H1 (cell line): ENCODE measurements around the gene COL8A1. TPM values are rescaled to one million over a fixed set of nuclear protein-coding genes. Genes with fewer than 3 reads are reported as not detected.

Source experiments
- CTCF ChIA-PET: fragments of 300-600 bp; sonication (Branson Sonifier 250); formaldehyde crosslinking; loops from one replicate; lab custom pipeline; 2021; ENCODE audit not compliant: partially characterized antibody; lab: Charles Lee
- POLR2A ChIA-PET: fragments of 300-600 bp; sonication (Branson Sonifier 250); formaldehyde crosslinking; loops from one replicate; lab custom pipeline; 2021; ENCODE audit warnings: inconsistent platforms; ENCODE audit not compliant: partially characterized antibody; lab: Charles Lee
- DNase-seq, 2 experiments: peaks; one replicate each; pipeline versions ENCODE4 v3.0.0 to v3.0.0-alpha.2; 2010 to 2022; ENCODE audit warnings: low spot score in 2 of 2, low read depth in 1 of 2, mixed read lengths in 1 of 2
- FAIRE-seq: peaks from 2 replicates; lab custom pipeline; 2011; peaks lifted over from hg19 to GRCh38; lab: Jason Lieb, UNC
- H2AFZ ChIP-seq: 2 replicates; pipeline ENCODE4 v1.8.1; 2012; ENCODE audit warnings: low read length, inconsistent platforms
- H2AK5ac ChIP-seq: 2 replicates; pipeline ENCODE4 v1.6.1; 2013; ENCODE audit warnings: low read depth, low read length
- H2BK120ac ChIP-seq: replicated peaks from 2 replicates; pipeline ENCODE3; 2013; ENCODE audit warnings: low read depth, low read length, inconsistent platforms
- H2BK12ac ChIP-seq: 2 replicates; pipeline ENCODE4 v1.6.1; 2013; ENCODE audit warnings: low read depth, low read length
- H2BK15ac ChIP-seq: 2 replicates; pipeline ENCODE4 v1.6.1; 2013; ENCODE audit warnings: low read length
- H2BK20ac ChIP-seq: 2 replicates; pipeline ENCODE4 v1.6.1; 2013; ENCODE audit warnings: low read length
- H2BK5ac ChIP-seq: 2 replicates; pipeline ENCODE4 v1.6.1; 2013; ENCODE audit warnings: low read depth, low read length
- H3K14ac ChIP-seq: 2 replicates; pipeline ENCODE4 v1.6.1; 2013; ENCODE audit warnings: inconsistent platforms; ENCODE audit not compliant: insufficient read length
- H3K18ac ChIP-seq: 2 replicates; pipeline ENCODE4 v1.6.1; 2013; ENCODE audit warnings: low read length; ENCODE audit errors: extremely low read depth
- H3K23ac ChIP-seq: 2 replicates; pipeline ENCODE4 v1.6.1; 2013; ENCODE audit warnings: inconsistent platforms; ENCODE audit not compliant: insufficient read length
- H3K23me2 ChIP-seq: 2 replicates; pipeline ENCODE4 v1.6.1; 2013; ENCODE audit warnings: low read depth, low read length
- H3K27ac ChIP-seq: 2 replicates; pipeline ENCODE4 v1.6.1; 2011; ENCODE audit warnings: low read depth, low read length, inconsistent platforms
- H3K27me3 ChIP-seq, 4 experiments: replicated peaks in 1 of 4; 1 replicate in 1 of 4; 2 replicates in 3 of 4; pipeline versions ENCODE4 v1.6.1 to v1.8.1; 2011 to 2013; ENCODE audit warnings: low read length in 3 of 4, mild to moderate bottlenecking in 3 of 4, inconsistent platforms in 2 of 4, mixed read lengths in 2 of 4, moderate library complexity in 1 of 4; ENCODE audit not compliant: control insufficient read depth in 3 of 4, insufficient read depth in 3 of 4; ENCODE audit errors: extremely low read depth in 1 of 4
- H3K36me3 ChIP-seq, 4 experiments: 2 replicates each; pipeline versions ENCODE4 v1.6.1 to v1.8.1; 2011 to 2013; ENCODE audit warnings: mild to moderate bottlenecking in 4 of 4, low read length in 3 of 4, moderate library complexity in 2 of 4, control low read depth in 1 of 4, inconsistent platforms in 1 of 4; ENCODE audit not compliant: insufficient read depth in 4 of 4, control insufficient read depth in 2 of 4
- H3K4ac ChIP-seq: replicated peaks from 2 replicates; pipeline ENCODE3; 2013; ENCODE audit warnings: low read length, low read depth, mixed read lengths, inconsistent platforms; ENCODE audit not compliant: insufficient read length
- H3K4me1 ChIP-seq, 4 experiments: replicated peaks in 1 of 4; 1 replicate in 1 of 4; 2 replicates in 3 of 4; pipeline versions ENCODE4 v1.6.1 to v1.8.1; 2011 to 2013; ENCODE audit warnings: low read length in 3 of 4, inconsistent platforms in 2 of 4, mixed read lengths in 1 of 4; ENCODE audit not compliant: insufficient read depth in 4 of 4, control insufficient read depth in 3 of 4
- H3K4me2 ChIP-seq, 2 experiments: 2 replicates each; pipeline versions ENCODE4 v1.6.1 to v1.8.1; 2011 to 2013; ENCODE audit warnings: low read depth in 2 of 2, low read length in 2 of 2, control low read depth in 1 of 2, inconsistent platforms in 1 of 2, mild to moderate bottlenecking in 1 of 2; ENCODE audit not compliant: insufficient read depth in 1 of 2
- H3K4me3 ChIP-seq, 4 experiments: fragments of 200-600, 300-600 bp in 1 of 4; sonication (generic), shearing (Covaris generic), sonication (Bioruptor Twin) in 1 of 4; 2 replicates each; pipeline versions ENCODE4 v1.5.1 to v1.8.1; 2011 to 2016; ENCODE audit warnings: low read length in 4 of 4, low read depth in 3 of 4, control low read depth in 2 of 4, inconsistent platforms in 2 of 4, mild to moderate bottlenecking in 2 of 4, mixed read lengths in 1 of 4, moderate library complexity in 1 of 4; ENCODE audit not compliant: insufficient read depth in 2 of 4; ENCODE audit errors: extremely low read depth in 1 of 4
- H3K56ac ChIP-seq: replicated peaks from 2 replicates; pipeline ENCODE3; 2013; ENCODE audit warnings: low read depth, mild to moderate bottlenecking, mixed read lengths, low read length, inconsistent platforms; ENCODE audit not compliant: insufficient read length
- H3K79me1 ChIP-seq: 2 replicates; pipeline ENCODE4 v1.6.1; 2013; ENCODE audit warnings: low read depth, low read length, control low read depth
- H3K79me2 ChIP-seq, 2 experiments: 2 replicates each; pipeline versions ENCODE4 v1.6.1 to v1.8.1; 2012 to 2013; ENCODE audit warnings: low read length in 2 of 2, mild to moderate bottlenecking in 2 of 2, inconsistent platforms in 1 of 2; ENCODE audit not compliant: insufficient read depth in 2 of 2, control insufficient read depth in 1 of 2
- H3K9ac ChIP-seq, 4 experiments: replicated peaks in 1 of 4; 1 replicate in 1 of 4; 2 replicates in 3 of 4; pipeline versions ENCODE4 v1.6.1 to v1.8.1; 2011 to 2013; ENCODE audit warnings: low read depth in 3 of 4, low read length in 3 of 4, control low read depth in 2 of 4, mild to moderate bottlenecking in 2 of 4, moderate library complexity in 2 of 4, inconsistent platforms in 1 of 4; ENCODE audit errors: extremely low read depth in 1 of 4
- H3K9me3 ChIP-seq, 2 experiments: 2 replicates each; pipeline versions ENCODE4 v1.6.1 to v1.8.1; 2012 to 2013; ENCODE audit warnings: mild to moderate bottlenecking in 2 of 2, moderate library complexity in 2 of 2, control low read depth in 1 of 2, inconsistent platforms in 1 of 2, low read depth in 1 of 2, low read length in 1 of 2, mixed read lengths in 1 of 2; ENCODE audit not compliant: insufficient read depth in 2 of 2
- H4K20me1 ChIP-seq, 2 experiments: replicated peaks in 1 of 2; 2 replicates each; pipeline versions ENCODE3 to v1.8.1; 2011 to 2013; ENCODE audit warnings: inconsistent platforms in 2 of 2, low read length in 2 of 2, mild to moderate bottlenecking in 1 of 2; ENCODE audit not compliant: insufficient read depth in 2 of 2, control insufficient read depth in 1 of 2
- H4K5ac ChIP-seq: 2 replicates; pipeline ENCODE4 v1.6.1; 2013; ENCODE audit warnings: low read length, low read depth, mixed read lengths, inconsistent platforms; ENCODE audit not compliant: insufficient read length
- H4K8ac ChIP-seq: 2 replicates; pipeline ENCODE4 v1.8.0; 2013; ENCODE audit warnings: mild to moderate bottlenecking, moderate library complexity, low read length, inconsistent platforms; ENCODE audit not compliant: insufficient read depth; ENCODE audit errors: extremely low read depth
- H4K91ac ChIP-seq: replicated peaks from 2 replicates; pipeline ENCODE3; 2013; ENCODE audit warnings: low read length, mixed read lengths, inconsistent platforms; ENCODE audit not compliant: insufficient read length
- BRCA1 ChIP-seq: IDR thresholded peaks from 2 replicates; pipeline ENCODE4 v1.6.1; 2012; ENCODE audit warnings: low read depth, low read length, improper control_type of control experiment
- CBX8 ChIP-seq: fragments of 300-800, 300-1000 bp; sonication (generic); IDR thresholded peaks from 2 replicates; pipeline ENCODE4 v1.7.1; 2016; ENCODE audit warnings: low read depth, low read length, borderline replicate concordance
- E2F6 ChIP-seq: IDR thresholded peaks from 2 replicates; pipeline ENCODE4 v1.6.1; 2012; ENCODE audit warnings: inconsistent platforms
- PHF8 ChIP-seq: fragments of 200-600 bp; sonication (generic); conservative IDR thresholded peaks from 2 replicates; pipeline ENCODE4 v1.7.1; 2012; ENCODE audit warnings: low read depth, mild to moderate bottlenecking, inconsistent platforms, low read length, moderate library complexity
- RNF2 ChIP-seq: fragments of 200-900, 300-1000 bp; sonication (generic); IDR thresholded peaks from 2 replicates; pipeline ENCODE4 v1.7.1; 2016; ENCODE audit warnings: borderline replicate concordance, low read depth, mild to moderate bottlenecking, antibody characterized with exemption, low read length; ENCODE audit not compliant: poor library complexity, severe bottlenecking; ENCODE audit errors: missing control alignments
- SP4 ChIP-seq: IDR thresholded peaks from 2 replicates; pipeline ENCODE4 v1.6.1; 2012; ENCODE audit warnings: low read length, inconsistent platforms
- TAF1 ChIP-seq: IDR thresholded peaks from 2 replicates; pipeline ENCODE4 v1.6.1; 2011; ENCODE audit warnings: mild to moderate bottlenecking, low read depth, low read length
- YY1 ChIP-seq: IDR thresholded peaks from 2 replicates; pipeline ENCODE4 v1.6.1; 2011; ENCODE audit warnings: low read depth, mild to moderate bottlenecking, low read length
- WGBS, 2 experiments: shearing (Covaris generic) in 1 of 2; methylation state at CpG; one replicate each; pipeline versions ENCODE4 v1.1.6 to v1.1.7; 2013 to 2015; ENCODE audit warnings: low lambda C conversion rate in 2 of 2, mixed read lengths in 2 of 2, inconsistent platforms in 1 of 2, low coverage in 1 of 2, missing lambda C conversion rate in 1 of 2; ENCODE audit not compliant: insufficient replicate concordance in 2 of 2, insufficient coverage in 1 of 2, insufficient read length in 1 of 2; ENCODE audit errors: extremely low coverage in 1 of 2, missing lambda C conversion rate in 1 of 2; 5-methylcytosine and 5-hydroxymethylcytosine counted together
- polyA plus RNA-seq, 7 experiments: library from polyadenylated mRNA; depleted of rRNA in 3 of 7; stranded (reverse) in 5 of 7; unstranded in 2 of 7; fragments of >200 nt in 5 of 7; fragments of 200-250 nt in 2 of 7; gene quantifications; 1 replicate in 5 of 7; 2 replicates in 1 of 7; 4 replicates in 1 of 7; pipeline versions ENCODE4 v1.2.1 to v1.2.3, GENCODE V29; 2011 to 2013; ENCODE audit warnings: missing spikeins in 2 of 7, mixed read lengths in 2 of 7
- total RNA-seq: library from RNA; stranded (reverse); fragmentation: NEBNext Ultra II Directional; extraction: Animal tissue kit (Norgen Biotek cat#: 25700); gene quantifications from 2 replicates; pipeline ENCODE4 v1.2.1, GENCODE V29; 2021

The COL8A1 gene
- total and polyA plus RNA-seq, 2 of the 8 experiments (the other 6 are each of a cell fraction or from before 2014, with no cell fraction given): 0.21 to 1.2 TPM

GRCh38 chr3:99670556-99670950, 32.2 kb downstream of the COL8A1 start:
- H2BK120ac ChIP-seq: no peak overlapping the region
- H3K36me3 ChIP-seq: no peaks in the 10 kb centered on the region
- H3K27ac ChIP-seq: no peak overlapping the region
- no peaks in the 10 kb centered on the region for H3K79me2 ChIP-seq
- H3K4me1 ChIP-seq: no peaks in the 10 kb centered on the region
- no peak overlapping the region for H3K4ac ChIP-seq
- no peak overlapping the region for H2BK20ac ChIP-seq
- no peak overlapping the region for H4K8ac ChIP-seq
- H2BK12ac ChIP-seq: no peak overlapping the region
- FAIRE-seq (no peak), DNase-seq (no peak)
- CTCF ChIA-PET: no interaction called here
- 85% methylated on average over 2 of the region's 2 CpGs; no CpG with 5 or more reads in 1 of the 2 experiments for WGBS, 2 experiments
- H3K4me3 ChIP-seq: no peak overlapping the region
- H3K56ac ChIP-seq: no peak overlapping the region
- no peak overlapping the region for H2BK5ac ChIP-seq
- H3K27me3 ChIP-seq: no peaks in the 10 kb centered on the region
- no peaks in the 10 kb centered on the region for H3K79me1 ChIP-seq
- no peak overlapping the region for H3K18ac ChIP-seq
- no peak overlapping the region for H2AK5ac ChIP-seq
- no peak overlapping the region for H4K5ac ChIP-seq
- H2AFZ ChIP-seq: no peak overlapping the region
- no peak for TF ChIP-seq YY1
- TF ChIP-seq PHF8: no peak
- no peak for TF ChIP-seq E2F6
- no peak for TF ChIP-seq SP4
- TF ChIP-seq TAF1: no peak
- TF ChIP-seq BRCA1: no peak
- TF ChIP-seq CBX8: no peak
- TF ChIP-seq RNF2: no peak
- H3K9me3 ChIP-seq: no peaks in the 10 kb centered on the region
- no peak overlapping the region for H3K9ac ChIP-seq
- H3K4me2 ChIP-seq: no peak overlapping the region
- POLR2A ChIA-PET: no interaction called here
- H3K23ac ChIP-seq: no peak overlapping the region
- H2BK15ac ChIP-seq: no peak overlapping the region
- no peak overlapping the region for H4K91ac ChIP-seq
- H3K14ac ChIP-seq: no peak overlapping the region
- no peaks in the 10 kb centered on the region; the same call in 1 of the 2 replicates for H3K23me2 ChIP-seq
- no peaks in the 10 kb centered on the region for H4K20me1 ChIP-seq
